ENCODE data around the gene ZNF317. TPM values are rescaled to one million over a fixed set of nuclear protein-coding genes. Genes with fewer than 3 reads are reported as not detected.

ZNF317 gene
- total RNA-seq, result 15.0 and 23.3 TPM in 2 replicates
- polyA plus RNA-seq, result 14.1 and 20.7 TPM in 2 replicates

- no peaks in the 10 kb centered on the region for H3K27me3 ChIP-seq
- peaks cover 7% of the 10 kb centered on the region for H3K36me3 ChIP-seq
- H3K27ac ChIP-seq, result peak within 1 kb of the TSS; percentile 85
These were observed at the start of gene ZNF317 for GRCh38 chr19:9140159-9140874. TSS of gene ZNF317 (plus strand) at chr19:9140397. CDS start at chr19:9156017, 15,620 bp downstream.

GRCh38 chr19:9107375-9107774 lies 32.8 kb upstream of the ZNF317 start, which contains the start of gene OR7G2:
TSS of gene OR7G2 (minus strand) at chr19:9107475. CDS start at chr19:9103243, 4,232 bp downstream.
- Histone ChIP-seq H3K36me3 (no peaks in the 10 kb centered on the region), H3K27ac (no peak within 1 kb of the TSS), H3K4me1 (ENCODE audit: low read depth) (no peaks in the 10 kb centered on the region), H3K27me3 (no peaks in the 10 kb centered on the region), H3K9me3 (ENCODE audit: low read depth) (no peaks in the 10 kb centered on the region), H3K4me3 (no peak within 1 kb of the TSS)
- no peak for DNase-seq (ENCODE audit: low read depth in 1 of 2, low spot score in 1 of 2)
- no peak for TF ChIP-seq CTCF (IDR thresholded peaks at IDR 0.05; ENCODE audit: low read depth, low read length)

More at GRCh38 chr19:9140159-9140874, at the start of gene ZNF317:
- no peak for TF ChIP-seq CTCF (IDR thresholded peaks at IDR 0.05; ENCODE audit: low read depth, low read length)
- Histone ChIP-seq H3K9me3 (ENCODE audit: low read depth) (no peaks in the 10 kb centered on the region), H3K4me3 (peak within 1 kb of the TSS; percentile 92), H3K4me1 (ENCODE audit: low read depth) (peaks cover 7% of the 10 kb centered on the region)
- DNase-seq (ENCODE audit: low read depth in 1 of 2, low spot score in 1 of 2), result peak; percentile 94 to 95

- Histone ChIP-seq H3K4me3 (no peak overlapping the region), H3K4me1 (ENCODE audit: low read depth) (no peaks in the 10 kb centered on the region), H3K9me3 (ENCODE audit: low read depth) (no peaks in the 10 kb centered on the region), H3K27me3 (no peaks in the 10 kb centered on the region), H3K36me3 (no peaks in the 10 kb centered on the region), H3K27ac (no peak overlapping the region)
- no peak for DNase-seq (ENCODE audit: low read depth in 1 of 2, low spot score in 1 of 2)
- no peak for TF ChIP-seq CTCF (IDR thresholded peaks at IDR 0.05; ENCODE audit: low read depth, low read length)
These were observed 30.2 kb upstream of the ZNF317 start for GRCh38 chr19:9109959-9110358.

GRCh38 chr19:9115307-9115813 lies 24.8 kb upstream of the ZNF317 start, which contains the start of gene OR7G1:
TSS of gene OR7G1 (minus strand) at chr19:9115763. CDS start at chr19:9115763, 0 bp downstream.
- H3K27ac ChIP-seq, result no peak within 1 kb of the TSS
- no peak for TF ChIP-seq CTCF (IDR thresholded peaks at IDR 0.05; ENCODE audit: low read depth, low read length)
- H3K9me3 ChIP-seq (ENCODE audit: low read depth), result no peaks in the 10 kb centered on the region
- H3K36me3 ChIP-seq, result no peaks in the 10 kb centered on the region
- no peak within 1 kb of the TSS for H3K4me3 ChIP-seq
- no peaks in the 10 kb centered on the region for H3K4me1 ChIP-seq (ENCODE audit: low read depth)
- DNase-seq (ENCODE audit: low read depth in 1 of 2, low spot score in 1 of 2), result no peak
- H3K27me3 ChIP-seq, result no peaks in the 10 kb centered on the region

GRCh38 chr19:9116547-9116946 lies 23.6 kb upstream of the ZNF317 start:
- Histone ChIP-seq H3K4me1 (ENCODE audit: low read depth) (no peaks in the 10 kb centered on the region), H3K27ac (no peak overlapping the region), H3K36me3 (no peaks in the 10 kb centered on the region), H3K27me3 (no peaks in the 10 kb centered on the region), H3K4me3 (no peak overlapping the region), H3K9me3 (ENCODE audit: low read depth) (no peaks in the 10 kb centered on the region)
- no peak for TF ChIP-seq CTCF (IDR thresholded peaks at IDR 0.05; ENCODE audit: low read depth, low read length)
- DNase-seq (ENCODE audit: low read depth in 1 of 2, low spot score in 1 of 2), result no peak
